ENCODE measurements around the gene TELO2. TPM values are rescaled to one million over a fixed set of nuclear protein-coding genes. Genes with fewer than 3 reads are reported as not detected.

Gene TELO2
- total RNA-seq, 1 experiment from 2014 or later, result 65.4 TPM

GRCh38 chr16:1550696-1551095 is 57.5 kb downstream of the TELO2 start:
- BruUV-seq (replicated peaks), result no TSS peak
- Histone ChIP-seq H3K4me1 (ENCODE audit: control insufficient read depth, insufficient read depth, low read length) (no peaks in the 10 kb centered on the region), H3K27ac (ENCODE audit: low read length) (no peak overlapping the region), H3K4me3 (ENCODE audit: low read depth in 2 of 2, low read length in 2 of 2) (no peak overlapping the region), H3K27me3 (ENCODE audit: control insufficient read depth, insufficient read depth, low read length) (no peaks in the 10 kb centered on the region), H3K9me3 (ENCODE audit: control insufficient read depth, insufficient read depth, low read depth, low read length) (no peaks in the 10 kb centered on the region), H3K36me3 (ENCODE audit: control insufficient read depth, insufficient read depth, low read length) (no peaks in the 10 kb centered on the region; the same call in 1 of the 2 replicates)
- intact Hi-C loops (cut with micrococcal nuclease; ENCODE audit: unreplicated experiment) (no loop called here), in situ Hi-C loops (cut with HindIII; ENCODE audit: low pct_unique_long_range_greater_than_20kb, low sequenced_read_pairs) (no loop called here)
- DNase-seq (ENCODE audit: low read depth, low spot score) (no peak), ATAC-seq (no peak)
- TF ChIP-seq, protein P1, sequence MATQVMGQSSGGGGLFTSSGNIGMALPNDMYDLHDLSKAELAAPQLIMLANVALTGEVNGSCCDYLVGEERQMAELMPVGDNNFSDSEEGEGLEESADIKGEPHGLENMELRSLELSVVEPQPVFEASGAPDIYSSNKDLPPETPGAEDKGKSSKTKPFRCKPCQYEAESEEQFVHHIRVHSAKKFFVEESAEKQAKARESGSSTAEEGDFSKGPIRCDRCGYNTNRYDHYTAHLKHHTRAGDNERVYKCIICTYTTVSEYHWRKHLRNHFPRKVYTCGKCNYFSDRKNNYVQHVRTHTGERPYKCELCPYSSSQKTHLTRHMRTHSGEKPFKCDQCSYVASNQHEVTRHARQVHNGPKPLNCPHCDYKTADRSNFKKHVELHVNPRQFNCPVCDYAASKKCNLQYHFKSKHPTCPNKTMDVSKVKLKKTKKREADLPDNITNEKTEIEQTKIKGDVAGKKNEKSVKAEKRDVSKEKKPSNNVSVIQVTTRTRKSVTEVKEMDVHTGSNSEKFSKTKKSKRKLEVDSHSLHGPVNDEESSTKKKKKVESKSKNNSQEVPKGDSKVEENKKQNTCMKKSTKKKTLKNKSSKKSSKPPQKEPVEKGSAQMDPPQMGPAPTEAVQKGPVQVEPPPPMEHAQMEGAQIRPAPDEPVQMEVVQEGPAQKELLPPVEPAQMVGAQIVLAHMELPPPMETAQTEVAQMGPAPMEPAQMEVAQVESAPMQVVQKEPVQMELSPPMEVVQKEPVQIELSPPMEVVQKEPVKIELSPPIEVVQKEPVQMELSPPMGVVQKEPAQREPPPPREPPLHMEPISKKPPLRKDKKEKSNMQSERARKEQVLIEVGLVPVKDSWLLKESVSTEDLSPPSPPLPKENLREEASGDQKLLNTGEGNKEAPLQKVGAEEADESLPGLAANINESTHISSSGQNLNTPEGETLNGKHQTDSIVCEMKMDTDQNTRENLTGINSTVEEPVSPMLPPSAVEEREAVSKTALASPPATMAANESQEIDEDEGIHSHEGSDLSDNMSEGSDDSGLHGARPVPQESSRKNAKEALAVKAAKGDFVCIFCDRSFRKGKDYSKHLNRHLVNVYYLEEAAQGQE (IDR thresholded peaks at IDR 0.05; ENCODE audit: insufficient read depth in 1 of 2, low read depth in 2 of 2, low read length in 1 of 2), result no peak
- ChIA-PET POLR2A (no interaction called here), CTCF (no interaction called here)

GRCh38 chr16:1551166-1551565 is 58.0 kb downstream of the TELO2 start:
- ATAC-seq (no peak), DNase-seq (ENCODE audit: low read depth, low spot score) (no peak)
- Histone ChIP-seq H3K27ac (ENCODE audit: low read length) (no peak overlapping the region), H3K27me3 (ENCODE audit: control insufficient read depth, insufficient read depth, low read length) (no peaks in the 10 kb centered on the region), H3K36me3 (ENCODE audit: control insufficient read depth, insufficient read depth, low read length) (no peaks in the 10 kb centered on the region; the same call in 1 of the 2 replicates), H3K4me1 (ENCODE audit: control insufficient read depth, insufficient read depth, low read length) (no peaks in the 10 kb centered on the region), H3K9me3 (ENCODE audit: control insufficient read depth, insufficient read depth, low read depth, low read length) (no peaks in the 10 kb centered on the region), H3K4me3 (ENCODE audit: low read depth in 2 of 2, low read length in 2 of 2) (no peak overlapping the region)
- in situ Hi-C loops (cut with HindIII; ENCODE audit: low pct_unique_long_range_greater_than_20kb, low sequenced_read_pairs), result no loop called here
- CTCF ChIA-PET, result no interaction called here
- no TSS peak for BruUV-seq (replicated peaks)
- TF ChIP-seq, protein P1 (IDR thresholded peaks at IDR 0.05; ENCODE audit: insufficient read depth in 1 of 2, low read depth in 2 of 2, low read length in 1 of 2), result no peak
- TF ChIP-seq, protein P2, sequence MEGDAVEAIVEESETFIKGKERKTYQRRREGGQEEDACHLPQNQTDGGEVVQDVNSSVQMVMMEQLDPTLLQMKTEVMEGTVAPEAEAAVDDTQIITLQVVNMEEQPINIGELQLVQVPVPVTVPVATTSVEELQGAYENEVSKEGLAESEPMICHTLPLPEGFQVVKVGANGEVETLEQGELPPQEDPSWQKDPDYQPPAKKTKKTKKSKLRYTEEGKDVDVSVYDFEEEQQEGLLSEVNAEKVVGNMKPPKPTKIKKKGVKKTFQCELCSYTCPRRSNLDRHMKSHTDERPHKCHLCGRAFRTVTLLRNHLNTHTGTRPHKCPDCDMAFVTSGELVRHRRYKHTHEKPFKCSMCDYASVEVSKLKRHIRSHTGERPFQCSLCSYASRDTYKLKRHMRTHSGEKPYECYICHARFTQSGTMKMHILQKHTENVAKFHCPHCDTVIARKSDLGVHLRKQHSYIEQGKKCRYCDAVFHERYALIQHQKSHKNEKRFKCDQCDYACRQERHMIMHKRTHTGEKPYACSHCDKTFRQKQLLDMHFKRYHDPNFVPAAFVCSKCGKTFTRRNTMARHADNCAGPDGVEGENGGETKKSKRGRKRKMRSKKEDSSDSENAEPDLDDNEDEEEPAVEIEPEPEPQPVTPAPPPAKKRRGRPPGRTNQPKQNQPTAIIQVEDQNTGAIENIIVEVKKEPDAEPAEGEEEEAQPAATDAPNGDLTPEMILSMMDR (IDR thresholded peaks at IDR 0.05), result no peak
- TF ChIP-seq POLR2AphosphoS5 (IDR thresholded peaks at IDR 0.05; ENCODE audit: low read depth, low read length) (no peak), SIN3A (IDR thresholded peaks at IDR 0.05; ENCODE audit: borderline replicate concordance, insufficient read depth, low read depth, low read length) (no peak), TCF7L2 (IDR thresholded peaks at IDR 0.05; ENCODE audit: low read depth, low read length) (no peak)
- POLR2A ChIA-PET, result no interaction called here
- intact Hi-C loops (cut with micrococcal nuclease; ENCODE audit: unreplicated experiment), result no loop called here
